ENCODE data around the gene DOK5.

Gene DOK5

DNA sequence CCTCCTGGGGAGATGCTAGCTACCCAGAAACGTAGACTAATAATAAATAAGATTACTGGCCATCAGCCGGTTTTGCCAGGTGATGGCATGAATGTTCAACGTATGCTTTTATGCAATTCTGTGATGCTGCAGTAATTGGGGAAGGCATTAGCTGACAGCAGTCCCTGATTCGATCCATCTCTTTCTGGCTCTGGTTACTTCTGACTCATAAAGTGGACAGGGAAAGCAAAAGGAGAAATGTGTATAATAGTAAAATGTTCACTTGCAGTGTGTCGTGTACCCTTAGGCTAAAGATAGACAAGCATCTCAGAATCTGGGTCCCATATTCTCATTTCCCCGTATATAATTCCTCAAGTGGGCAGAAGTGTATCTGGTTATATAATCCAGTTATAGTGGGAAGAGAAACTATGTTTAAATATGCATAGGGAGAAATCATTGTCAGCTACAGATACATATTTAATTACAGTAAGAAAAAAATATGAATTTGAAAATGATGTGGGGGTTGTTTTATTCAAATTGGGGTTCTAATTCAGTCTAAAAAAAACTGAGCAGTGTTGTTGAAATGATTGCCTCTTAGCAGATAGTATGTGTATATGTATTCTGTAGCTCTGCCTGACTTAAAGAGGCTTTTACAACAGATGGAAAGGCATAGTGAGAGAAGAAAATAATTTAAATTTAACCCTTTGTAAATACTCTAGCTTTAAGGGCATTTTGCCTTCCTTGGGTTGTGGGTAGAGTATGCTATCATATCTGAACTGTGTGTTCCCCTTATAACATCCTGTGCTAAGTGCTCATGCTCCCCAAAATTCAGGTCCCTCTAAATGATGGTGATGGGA is 40.6 kb downstream of the DOK5 start:
- no peak for DNase-seq

DNA sequence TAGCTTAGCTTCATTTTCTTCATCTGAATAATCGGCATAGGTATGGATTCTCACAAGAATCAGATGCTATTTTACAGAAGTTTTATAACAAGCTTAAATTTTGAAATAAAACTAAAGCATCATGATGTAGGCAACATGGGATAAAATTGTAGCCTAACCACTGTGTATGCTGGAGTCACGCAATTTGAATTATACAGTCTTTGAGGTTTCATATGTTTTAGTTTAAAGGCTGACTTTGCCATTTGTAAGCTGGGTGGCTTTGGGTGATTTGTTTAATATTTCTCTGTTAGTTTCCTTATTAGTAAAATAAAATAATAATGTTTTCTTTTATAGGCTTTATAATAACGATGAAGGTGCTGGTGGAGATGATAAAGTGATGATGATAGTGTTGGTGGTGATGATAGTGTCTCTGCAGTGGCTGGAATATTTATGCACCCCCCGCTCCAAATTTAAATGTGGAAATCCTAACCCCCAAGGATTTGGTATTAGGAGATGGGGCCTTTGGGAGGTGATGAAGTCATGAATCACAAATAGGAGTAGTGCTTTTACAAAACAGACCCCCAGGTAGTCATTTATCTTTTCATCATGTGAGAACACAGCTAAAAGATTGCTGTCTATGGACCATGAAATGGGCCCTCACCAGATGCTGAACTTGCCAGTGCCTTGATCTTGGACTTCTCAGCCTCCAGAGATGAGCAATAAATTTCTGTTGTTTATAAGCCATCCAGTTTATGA is 42.0 kb downstream of the DOK5 start:
- no peak for DNase-seq

DNA sequence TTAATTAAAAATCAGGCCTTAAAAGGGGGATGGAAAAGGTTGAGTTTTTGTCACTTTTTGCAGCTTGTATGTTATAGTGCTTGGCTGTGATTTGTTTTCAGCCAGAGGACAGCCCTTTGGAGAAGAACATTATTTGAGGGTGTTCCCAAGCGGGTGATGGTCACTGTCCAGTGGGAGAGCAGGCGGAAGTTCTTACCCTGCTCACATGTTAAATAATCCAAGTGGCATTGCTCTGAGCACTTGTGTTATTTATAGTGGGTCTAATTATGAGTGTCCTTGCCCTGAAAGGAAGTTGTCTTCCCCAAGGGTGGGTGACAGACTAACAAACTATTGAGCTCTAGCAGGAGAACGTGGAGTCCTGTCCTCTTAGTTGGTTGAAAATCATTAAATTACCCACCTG is 49.5 kb downstream of the DOK5 start:
- no peak for DNase-seq

DNA sequence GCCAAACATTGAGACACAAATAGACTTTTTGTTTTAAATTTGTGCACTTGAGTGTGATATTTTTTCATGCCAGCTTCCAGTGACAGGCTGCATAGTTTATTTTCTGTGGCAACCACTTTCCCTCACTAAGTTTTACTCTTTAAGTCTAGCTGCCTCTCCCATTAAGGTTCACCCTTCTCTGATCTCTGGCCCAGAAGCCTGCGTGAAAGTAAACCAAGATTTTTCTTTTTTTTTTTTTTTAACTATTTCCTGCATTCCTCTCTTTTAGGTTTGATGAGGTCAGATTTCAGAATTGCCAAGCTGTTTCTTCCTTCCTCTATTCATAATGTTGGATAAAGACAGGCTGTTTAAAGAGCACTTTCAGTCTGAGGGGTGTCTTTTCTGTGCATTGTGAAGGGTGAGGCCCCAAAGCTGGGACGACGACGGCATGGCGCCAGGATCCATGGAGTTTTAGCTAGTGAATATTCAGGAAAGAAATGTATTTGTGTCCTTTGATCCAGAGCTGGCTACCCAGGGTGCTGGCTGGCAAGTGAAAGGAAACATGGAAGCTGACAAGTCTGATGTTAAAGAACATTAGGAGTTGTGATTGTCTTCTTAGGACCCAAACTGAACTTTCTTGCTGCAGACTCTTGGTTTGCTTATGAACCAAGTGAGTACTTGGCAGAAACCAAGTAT is 50.7 kb downstream of the DOK5 start:
- no peak for DNase-seq

DNA sequence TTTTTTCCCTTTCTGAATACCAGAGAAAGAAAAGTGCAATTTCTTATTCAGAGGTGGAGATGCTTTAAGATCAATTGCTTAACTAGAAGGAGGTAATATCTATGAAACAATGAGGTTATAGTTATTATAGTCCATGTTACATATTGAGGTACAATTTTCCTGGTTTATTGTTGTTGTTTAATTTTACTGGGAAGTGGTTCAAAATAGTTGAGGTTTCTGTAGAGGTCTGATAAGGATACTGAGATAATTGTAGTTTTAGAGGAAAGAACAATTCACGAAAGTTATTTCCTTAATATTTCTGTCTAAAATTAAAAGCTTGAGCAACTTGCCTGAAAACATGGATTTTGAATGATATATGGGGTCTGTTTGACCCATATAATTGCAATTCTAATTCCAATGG is 51.4 kb downstream of the DOK5 start:
- no peak for DNase-seq

DNA sequence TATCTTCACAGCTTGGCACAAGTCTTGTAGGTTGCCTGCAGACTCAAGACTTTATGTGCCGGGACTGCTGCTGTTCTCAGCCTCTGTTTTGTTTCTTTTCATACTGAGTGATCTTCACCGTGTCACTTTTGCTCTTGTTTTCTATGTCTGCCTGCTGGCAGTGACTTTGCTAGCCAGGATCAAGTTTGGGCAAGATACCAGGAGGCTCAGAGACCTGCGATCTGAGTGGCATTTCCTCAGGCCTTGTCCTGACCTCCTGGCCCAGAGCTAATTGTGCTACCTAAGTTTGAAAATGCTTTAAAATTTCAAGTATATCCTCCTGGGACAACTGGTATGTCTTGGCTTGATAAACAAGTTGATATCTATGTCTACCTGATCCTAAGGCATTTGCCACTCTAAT is 57.2 kb downstream of the DOK5 start:
- no peak for DNase-seq

DNA sequence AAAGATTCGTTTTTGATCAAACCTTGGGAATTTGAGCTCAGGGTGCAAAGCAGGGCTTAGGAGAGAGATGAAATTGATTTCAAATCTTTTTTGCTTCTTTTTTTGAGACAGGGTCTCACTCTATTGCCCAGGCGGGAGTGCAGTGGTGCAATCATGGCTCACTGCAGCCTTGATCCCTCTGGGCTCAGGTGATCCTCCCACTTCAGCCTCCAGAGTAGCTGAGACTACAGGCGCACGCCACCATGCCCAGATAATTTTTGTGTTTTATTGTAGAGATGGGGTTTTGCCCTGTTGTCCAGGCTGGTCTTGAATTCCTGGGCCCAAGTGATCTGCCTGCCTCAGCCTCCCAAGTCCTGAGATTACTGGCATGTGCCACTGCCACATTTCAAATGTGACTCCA is 58.7 kb downstream of the DOK5 start:
- DNase-seq: no peak

DNA sequence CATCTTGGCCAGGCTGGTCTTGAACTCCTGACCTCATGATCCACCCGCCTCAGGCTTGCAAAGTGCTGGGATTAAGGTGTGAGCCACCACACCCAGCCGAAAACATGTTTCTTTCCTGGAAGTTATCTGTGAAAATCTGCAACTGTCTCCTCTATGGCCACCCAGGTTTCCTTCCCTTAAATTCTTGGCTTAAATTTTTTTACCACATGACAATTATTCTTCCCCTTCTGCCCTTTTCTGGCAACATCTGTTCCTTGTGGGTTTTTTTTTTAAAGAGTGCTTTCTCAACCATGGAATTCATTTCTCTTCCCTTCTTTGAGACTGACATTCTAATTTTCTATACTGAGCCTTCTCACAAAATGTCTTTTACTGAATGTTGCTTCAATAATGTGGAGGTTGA is 59.6 kb downstream of the DOK5 start:
- DNase-seq: no peak

DNA sequence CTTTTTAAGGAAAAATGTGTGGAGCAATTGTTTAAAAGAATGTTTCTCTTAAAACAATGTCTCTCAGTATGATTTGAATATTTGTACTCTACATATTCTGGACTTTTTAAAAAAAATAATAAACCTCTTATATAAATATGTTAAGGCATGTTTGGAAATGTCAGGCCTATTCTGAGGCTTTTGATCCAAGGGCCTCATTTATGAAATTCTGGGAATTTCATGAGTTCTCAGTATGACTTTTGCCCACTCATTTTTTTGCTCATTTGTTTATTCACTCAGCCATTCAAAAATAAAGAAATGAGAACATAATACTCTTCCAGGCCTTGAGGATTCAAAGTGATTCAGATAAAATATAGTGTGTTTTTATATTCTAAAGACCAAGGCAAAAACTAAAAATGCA is 60.4 kb downstream of the DOK5 start:
- no peak for DNase-seq

DNA sequence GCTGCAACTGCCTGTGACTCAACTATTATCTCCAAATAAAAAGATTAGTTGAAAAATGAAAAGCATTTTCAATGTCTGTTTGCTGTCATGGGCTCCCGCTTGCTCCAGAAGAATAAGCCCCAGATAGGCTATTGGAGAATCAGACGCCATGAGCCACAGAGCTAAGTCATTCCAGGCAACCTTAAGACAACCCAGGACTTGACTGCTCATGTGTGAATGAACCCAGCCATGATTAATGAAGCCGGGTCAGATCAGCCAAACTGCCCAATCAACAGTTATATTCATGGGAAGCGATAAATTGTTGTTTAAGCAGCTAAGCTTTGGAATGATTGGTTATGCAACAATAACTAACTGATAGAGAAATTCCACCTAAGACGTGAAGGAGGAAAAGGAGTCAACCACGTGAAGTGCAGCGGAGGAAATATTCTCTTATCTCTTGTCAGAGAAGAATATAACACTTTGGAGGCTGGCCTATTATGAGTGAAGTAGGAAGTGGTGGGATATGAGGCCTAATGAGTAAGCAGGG is 64.2 kb downstream of the DOK5 start:
- DNase-seq: no peak

DNA sequence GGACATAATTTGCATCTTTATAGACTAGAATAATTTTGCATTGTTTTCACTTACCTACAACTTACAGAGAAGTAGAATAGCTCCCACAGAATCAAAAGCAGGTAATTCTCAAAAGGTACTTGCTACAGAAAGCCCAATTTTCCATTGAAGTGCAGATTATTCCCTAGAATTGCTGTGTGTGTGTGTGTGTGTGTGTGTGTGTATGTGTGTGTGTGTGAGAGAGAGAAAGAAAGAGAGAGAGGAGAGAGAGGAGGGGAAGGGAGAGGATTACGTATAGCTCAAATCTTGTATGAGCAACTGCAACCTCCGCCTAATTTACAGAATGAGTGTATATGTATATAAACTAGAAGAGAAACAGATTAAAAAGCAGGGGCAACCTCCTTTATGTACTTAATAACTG is 68.0 kb downstream of the DOK5 start:
- no peak for DNase-seq

DNA sequence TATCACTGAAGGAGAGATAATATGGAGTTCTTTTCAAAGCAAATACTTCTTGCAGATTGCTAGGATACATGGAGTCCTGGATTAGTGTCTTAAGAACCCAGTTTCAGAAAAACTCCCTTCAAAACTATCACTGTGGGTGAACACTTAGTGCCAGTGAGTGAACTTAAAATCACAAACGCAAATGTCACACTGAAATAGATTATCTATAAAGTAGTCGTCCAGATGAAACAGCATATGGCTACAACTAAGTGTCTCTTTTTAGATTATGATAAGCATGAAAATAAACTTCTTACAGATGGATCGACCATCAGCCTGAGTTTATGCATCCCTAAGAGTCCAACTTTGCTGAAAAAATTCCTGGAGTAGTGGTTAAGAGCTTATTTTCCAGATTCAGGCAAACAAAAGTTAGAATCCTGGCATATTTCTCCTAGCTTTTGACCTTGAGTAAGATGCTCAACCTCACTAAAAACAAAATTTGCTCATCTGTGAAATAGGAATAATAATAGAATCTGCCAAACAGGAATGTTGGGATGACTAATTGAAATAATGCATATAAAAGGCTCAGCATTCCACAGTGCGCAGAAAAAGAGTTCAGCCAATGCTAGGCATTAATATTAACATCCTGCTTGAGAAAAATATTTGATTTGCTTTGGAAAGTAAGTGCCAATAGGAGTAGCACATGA is 70.4 kb downstream of the DOK5 start:
- no peak for DNase-seq

DNA sequence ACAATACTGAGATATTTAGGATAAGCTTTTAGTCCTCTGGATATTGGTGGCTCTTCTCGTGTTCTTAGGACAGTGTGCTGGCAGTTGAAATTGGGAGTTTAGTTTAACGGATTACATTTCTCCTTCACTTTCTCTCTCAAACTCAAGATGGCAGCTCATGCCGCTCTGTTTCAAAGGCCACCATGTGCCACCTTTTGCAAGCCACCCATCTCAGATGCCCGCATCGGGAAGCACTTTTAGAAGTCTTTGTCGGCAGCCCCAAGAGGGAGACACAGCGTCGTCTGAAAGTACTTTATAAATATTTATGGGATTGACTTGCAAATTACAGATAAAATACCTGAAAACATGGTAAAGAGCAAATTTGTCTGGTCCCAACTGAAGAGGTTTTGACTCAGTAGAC is 73.5 kb downstream of the DOK5 start:
- no peak for DNase-seq

DNA sequence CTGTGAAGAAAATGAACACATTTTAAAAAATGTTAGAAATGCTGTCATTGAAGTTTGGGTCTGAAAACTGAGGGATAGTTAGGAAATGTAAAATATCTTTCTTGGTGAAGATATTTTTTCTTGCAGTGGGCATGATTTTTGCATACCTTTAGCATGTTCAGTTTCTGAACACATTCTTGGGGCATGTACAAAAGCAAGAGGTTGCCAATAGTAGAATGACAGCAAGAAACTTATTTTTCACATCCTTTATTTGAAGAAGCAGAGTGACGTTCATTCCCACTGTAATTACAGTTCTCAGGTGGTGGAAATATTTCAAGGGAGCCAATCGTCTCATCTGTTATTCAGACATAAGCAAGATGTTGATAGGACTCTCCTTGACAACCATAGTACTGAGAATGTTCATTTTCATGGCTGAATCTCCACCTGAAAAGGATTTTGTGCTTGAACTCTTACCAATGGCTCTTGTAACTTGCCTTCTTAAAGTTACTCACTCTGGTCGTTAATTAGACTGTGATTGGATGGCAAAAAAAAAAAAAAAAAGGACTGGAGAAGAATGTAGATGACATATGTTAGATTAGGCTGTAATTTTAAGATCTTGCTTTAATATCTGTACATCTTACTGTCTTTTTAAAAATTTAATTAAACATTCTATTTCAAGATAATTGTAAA is 74.4 kb downstream of the DOK5 start:
- DNase-seq: no peak

DNA sequence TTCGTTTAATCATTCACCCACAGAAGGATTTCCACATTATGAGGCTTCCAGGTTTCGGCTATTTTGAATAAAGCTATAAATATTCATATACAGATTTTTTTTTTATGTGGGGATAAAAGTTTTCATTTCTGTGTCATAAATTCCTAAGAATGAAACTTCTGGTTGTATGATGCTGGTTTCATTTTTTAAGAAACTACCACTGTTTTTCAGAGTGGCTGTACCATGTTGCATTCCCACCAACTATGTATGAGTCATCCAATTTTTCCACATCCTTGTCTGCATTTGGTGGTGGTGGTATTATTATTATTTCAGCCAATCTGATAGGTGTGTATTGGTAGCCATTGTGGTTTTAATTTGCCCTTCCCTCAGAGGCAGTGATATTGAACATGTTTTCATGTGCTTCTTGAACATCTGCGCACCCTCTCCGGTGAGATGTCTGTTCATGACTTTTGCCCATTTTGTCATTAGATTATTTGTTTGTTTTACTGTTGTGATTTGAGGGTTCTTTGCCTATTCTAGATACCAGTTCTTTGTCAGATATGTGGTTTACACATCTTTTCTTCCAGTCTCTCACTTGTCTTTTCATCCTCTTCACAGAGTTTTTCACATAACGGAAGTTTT is 75.5 kb downstream of the DOK5 start:
- DNase-seq: no peak

DNA sequence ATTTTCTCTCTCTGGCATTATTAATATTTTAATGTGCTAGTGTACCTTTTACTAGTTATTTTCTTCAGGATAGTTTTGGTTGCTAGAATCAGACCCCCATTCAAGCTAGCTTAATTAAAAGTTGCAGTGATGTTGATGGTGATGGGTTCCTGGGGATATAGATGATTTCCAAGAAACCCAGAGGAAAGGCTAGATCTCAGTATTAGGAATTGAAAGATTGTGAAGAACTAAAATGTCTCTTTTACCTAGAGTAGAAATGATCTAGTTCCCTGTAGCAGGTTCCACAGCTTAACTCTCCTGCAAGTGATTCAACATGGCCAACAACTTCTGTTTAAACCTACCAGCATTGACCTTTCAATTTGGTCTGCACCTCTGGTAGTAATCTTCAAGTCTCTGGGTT is 78.6 kb downstream of the DOK5 start:
- DNase-seq: no peak

DNA sequence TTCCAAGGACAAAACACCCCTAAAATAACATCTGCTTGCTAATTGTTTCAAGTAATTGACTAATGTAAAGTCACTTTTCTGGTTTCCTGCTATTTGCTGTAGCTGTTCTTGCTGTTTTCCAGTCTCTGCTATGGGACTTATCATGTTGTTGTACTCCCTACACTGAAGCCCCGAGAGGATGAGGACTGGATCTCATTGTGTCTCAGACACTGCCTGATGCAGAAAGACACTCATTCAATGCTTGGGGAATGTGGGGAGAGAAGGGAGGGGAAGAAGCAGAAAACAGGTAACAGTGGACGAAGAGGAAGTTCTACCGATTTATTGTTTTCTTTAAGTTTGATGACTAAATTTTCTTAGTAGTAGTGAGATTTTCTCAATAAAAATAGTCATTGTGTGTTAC is 79.8 kb downstream of the DOK5 start:
- no peak for DNase-seq

DNA sequence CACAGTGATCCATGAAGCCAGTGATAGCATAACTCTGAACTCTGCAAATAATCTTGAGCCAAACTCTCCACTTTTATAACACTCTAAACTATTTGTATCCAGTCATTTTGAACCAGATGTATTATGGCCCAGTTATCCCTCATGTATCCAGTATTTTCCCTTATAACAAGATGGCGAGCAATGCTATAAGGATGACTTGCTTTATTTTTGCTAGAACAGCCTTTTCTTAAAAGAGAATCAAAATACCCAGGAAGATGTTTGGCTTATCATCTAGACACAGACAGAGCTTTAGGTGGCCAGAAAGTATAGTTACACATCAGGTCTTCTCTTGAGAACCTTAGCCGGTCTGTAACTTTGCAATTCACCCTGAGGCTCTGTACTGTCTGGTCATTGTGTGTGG is 81.0 kb downstream of the DOK5 start:
- DNase-seq: no peak

DNA sequence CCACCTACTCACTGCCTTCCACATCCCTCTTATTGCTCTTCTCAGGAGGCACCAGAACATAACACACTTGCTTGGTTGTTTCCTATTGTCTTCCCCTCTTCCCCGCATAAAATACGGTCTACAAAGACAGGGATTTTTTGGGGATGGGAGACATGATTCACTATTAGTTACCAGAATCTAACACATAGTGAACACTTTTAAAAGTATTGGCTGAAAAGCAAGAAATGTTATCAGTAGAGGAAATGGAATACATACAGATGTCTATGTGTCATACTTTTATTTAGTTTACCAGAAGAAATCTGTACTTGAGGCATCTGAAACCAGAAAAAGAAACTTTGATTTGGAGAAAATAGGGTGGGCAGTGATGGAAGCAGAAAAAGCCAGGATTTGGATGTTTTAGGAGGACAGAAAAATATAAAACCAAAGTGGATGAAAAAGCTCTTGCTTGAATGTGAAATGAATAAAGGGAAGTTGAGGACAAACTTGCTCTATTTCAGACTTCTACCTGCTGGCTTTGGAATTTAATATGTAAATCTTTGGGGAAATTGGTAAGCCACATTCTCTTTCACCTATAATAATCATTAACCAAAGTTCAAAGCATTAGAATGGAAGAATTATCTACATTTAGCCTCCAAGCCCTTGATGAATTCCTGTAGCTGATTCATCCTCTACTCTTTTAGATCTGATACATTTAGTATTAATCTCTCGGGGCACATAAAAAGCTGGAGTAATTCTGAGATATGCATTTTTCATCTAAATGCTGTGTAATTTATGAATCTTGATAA is 82.6 kb downstream of the DOK5 start:
- DNase-seq: no peak

DNA sequence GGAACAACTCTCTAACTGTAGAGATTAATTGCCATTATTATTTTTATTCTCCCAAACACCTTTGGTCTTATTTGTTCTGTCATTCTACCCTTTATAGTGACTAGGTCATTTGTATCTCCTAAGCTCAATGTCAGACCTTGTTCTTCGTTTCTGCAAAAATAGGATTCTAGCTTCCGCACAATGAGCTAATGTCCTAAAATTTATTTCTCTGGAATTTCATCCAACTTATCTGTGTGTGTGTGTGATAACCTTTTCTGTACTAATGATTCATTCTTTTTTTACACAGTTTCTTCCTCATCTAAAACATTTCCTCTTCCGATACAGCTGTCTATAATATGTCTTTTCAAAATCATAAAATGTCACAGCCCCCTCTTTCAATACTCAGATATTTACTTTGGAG is 84.5 kb downstream of the DOK5 start:
- DNase-seq: no peak

DNA sequence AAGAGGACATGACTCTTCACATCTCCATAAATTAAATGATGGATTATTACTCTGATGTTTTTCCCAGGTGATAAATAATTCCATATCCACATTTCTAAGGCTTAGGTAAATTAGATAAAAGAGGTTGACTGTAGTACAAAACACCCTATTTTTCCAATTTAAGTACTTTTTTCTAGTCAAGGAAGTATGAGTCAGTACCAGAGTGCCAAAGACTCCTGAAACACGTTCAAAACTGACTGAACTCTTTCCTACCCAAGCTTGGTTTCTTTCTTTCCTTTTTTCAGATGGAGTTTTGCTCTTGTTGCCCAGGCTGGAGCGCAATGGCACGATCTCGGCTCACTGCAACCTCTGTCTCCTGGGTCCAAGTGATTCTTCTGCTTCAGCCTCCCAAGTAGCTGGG is 85.0 kb downstream of the DOK5 start:
- DNase-seq: no peak

Data from T1000 (cell line).